Right lobe of liver (tissue), 4 donors: ENCODE results near the gene CENPP.

ENCODE experiments used
- CTCF ChIP-seq, 4 donors: fragments of 200-600 bp in 3 of 4; fragments of 450-650 bp in 1 of 4; IDR thresholded peaks; one replicate each; pipeline versions ENCODE4 v1.5.1 to v1.8.0; 2016 to 2022; ENCODE audit warnings: antibody characterized with exemption in 4 of 4, mild to moderate bottlenecking in 2 of 4
- POLR2A ChIP-seq: fragments of 450-650 bp; IDR thresholded peaks from one replicate; pipeline ENCODE4 v1.6.1; 2017; ENCODE audit warnings: antibody characterized with exemption, mild to moderate bottlenecking
- donor health status: DM: no; HTN: no; CAD: no.
- donor health status: DM: no; HTN: no; CAD: no.
- donor health status: DM: no; HTN: yes; CAD: no.

GRCh38 chr9:92480291-92480771 lies 154.6 kb downstream of the CENPP start:
- no peak for TF ChIP-seq CTCF (IDR thresholded peaks at IDR 0.05)
- no peak for TF ChIP-seq POLR2A
